ENCODE data around the gene USP35.

GRCh38 chr11:78259777-78260487 lies 71.2 kb downstream of the USP35 start:
- no peak for TF ChIP-seq EZH2 (IDR thresholded peaks at IDR 0.05; ENCODE audit: borderline replicate concordance, low read length)
- TF ChIP-seq CTCF (conservative IDR thresholded peaks at IDR 0.05 in 1 of 2, IDR thresholded peaks at IDR 0.05 in 1 of 2; ENCODE audit: extremely low read depth in 1 of 2, insufficient read depth in 1 of 2, low read depth in 1 of 2, low read length in 2 of 2), result no peak
